ENCODE results near the gene LEKR1. TPM values are rescaled to one million over a fixed set of nuclear protein-coding genes. Genes with fewer than 3 reads are reported as not detected.
"Not testable (repeated sequence)": the region's sequence is repeated elsewhere in the genome, so short reads cannot be mapped to it uniquely, and the experiment has no call there.

The LEKR1 gene
- total RNA-seq, 1 donor from 2014 or later: under 0.01 TPM

- TF ChIP-seq CTCF (IDR thresholded peaks at IDR 0.05; ENCODE audit: insufficient read depth, low read length, severe bottlenecking): no peak
- H3K4me3 ChIP-seq (ENCODE audit: low read depth, low read length): peak overlapping the region; percentile 45
- no peak for FAIRE-seq
- peak; percentile 60 for DNase-seq (ENCODE audit: low read depth)
- H3K27me3 ChIP-seq (ENCODE audit: control insufficient read depth, insufficient read depth, low read length): no peaks in the 10 kb centered on the region
- H3K36me3 ChIP-seq (ENCODE audit: control insufficient read depth, insufficient read depth, low read length): no peaks in the 10 kb centered on the region
These were observed 8.4 kb upstream of the LEKR1 start for GRCh38 chr3:156817646-156818272.

DNA sequence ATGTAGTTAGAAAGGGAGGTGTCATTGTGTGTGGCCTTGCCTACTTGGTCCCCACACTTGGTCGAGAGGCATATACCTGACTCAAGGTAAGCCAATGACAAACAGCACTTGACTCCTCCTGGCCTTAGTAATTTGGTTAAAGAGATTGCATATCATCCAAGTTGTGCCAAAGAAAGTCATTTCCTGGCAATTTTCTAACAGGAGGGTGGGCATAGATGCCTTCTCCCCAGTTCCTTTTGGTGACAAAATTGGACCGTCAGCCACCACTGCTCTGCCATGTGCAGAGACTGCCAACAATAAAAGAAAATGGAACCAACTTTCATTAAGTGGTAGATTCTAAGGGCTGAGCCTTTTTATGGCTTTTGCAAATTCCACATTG, 7.9 kb upstream of the LEKR1 start:
- no peak for TF ChIP-seq CTCF (IDR thresholded peaks at IDR 0.05; ENCODE audit: insufficient read depth, low read length, severe bottlenecking)
- FAIRE-seq (no peak), DNase-seq (ENCODE audit: low read depth) (peak; percentile 59)
- H3K27me3 ChIP-seq (ENCODE audit: control insufficient read depth, insufficient read depth, low read length): no peaks in the 10 kb centered on the region
- no peak overlapping the region for H3K4me3 ChIP-seq (ENCODE audit: low read depth, low read length)
- no peaks in the 10 kb centered on the region for H3K36me3 ChIP-seq (ENCODE audit: control insufficient read depth, insufficient read depth, low read length)

GRCh38 chr3:156818890-156819289, 7.3 kb upstream of the LEKR1 start:
- DNase-seq (ENCODE audit: low read depth) (peak; percentile 96), FAIRE-seq (no peak)
- Histone ChIP-seq H3K4me3 (ENCODE audit: low read depth, low read length) (no peak overlapping the region), H3K36me3 (ENCODE audit: control insufficient read depth, insufficient read depth, low read length) (no peaks in the 10 kb centered on the region), H3K27me3 (ENCODE audit: control insufficient read depth, insufficient read depth, low read length) (no peaks in the 10 kb centered on the region)
- no peak for TF ChIP-seq CTCF (IDR thresholded peaks at IDR 0.05; ENCODE audit: insufficient read depth, low read length, severe bottlenecking)

- H3K4me3 ChIP-seq (ENCODE audit: low read depth, low read length): no peak overlapping the region
- no peak for DNase-seq (ENCODE audit: low read depth)
- no peaks in the 10 kb centered on the region for H3K36me3 ChIP-seq (ENCODE audit: control insufficient read depth, insufficient read depth, low read length)
- no peaks in the 10 kb centered on the region for H3K27me3 ChIP-seq (ENCODE audit: control insufficient read depth, insufficient read depth, low read length)
- no peak for FAIRE-seq
- TF ChIP-seq CTCF (IDR thresholded peaks at IDR 0.05; ENCODE audit: insufficient read depth, low read length, severe bottlenecking): no peak
These were observed 6.1 kb upstream of the LEKR1 start for GRCh38 chr3:156819842-156820691.

GRCh38 chr3:156820692-156821080, 5.5 kb upstream of the LEKR1 start:
- Histone ChIP-seq H3K4me3 (ENCODE audit: low read depth, low read length) (no peak overlapping the region), H3K36me3 (ENCODE audit: control insufficient read depth, insufficient read depth, low read length) (no peaks in the 10 kb centered on the region), H3K27me3 (ENCODE audit: control insufficient read depth, insufficient read depth, low read length) (no peaks in the 10 kb centered on the region)
- FAIRE-seq (no peak), DNase-seq (ENCODE audit: low read depth) (no peak)
- no peak for TF ChIP-seq CTCF (IDR thresholded peaks at IDR 0.05; ENCODE audit: insufficient read depth, low read length, severe bottlenecking)

DNA sequence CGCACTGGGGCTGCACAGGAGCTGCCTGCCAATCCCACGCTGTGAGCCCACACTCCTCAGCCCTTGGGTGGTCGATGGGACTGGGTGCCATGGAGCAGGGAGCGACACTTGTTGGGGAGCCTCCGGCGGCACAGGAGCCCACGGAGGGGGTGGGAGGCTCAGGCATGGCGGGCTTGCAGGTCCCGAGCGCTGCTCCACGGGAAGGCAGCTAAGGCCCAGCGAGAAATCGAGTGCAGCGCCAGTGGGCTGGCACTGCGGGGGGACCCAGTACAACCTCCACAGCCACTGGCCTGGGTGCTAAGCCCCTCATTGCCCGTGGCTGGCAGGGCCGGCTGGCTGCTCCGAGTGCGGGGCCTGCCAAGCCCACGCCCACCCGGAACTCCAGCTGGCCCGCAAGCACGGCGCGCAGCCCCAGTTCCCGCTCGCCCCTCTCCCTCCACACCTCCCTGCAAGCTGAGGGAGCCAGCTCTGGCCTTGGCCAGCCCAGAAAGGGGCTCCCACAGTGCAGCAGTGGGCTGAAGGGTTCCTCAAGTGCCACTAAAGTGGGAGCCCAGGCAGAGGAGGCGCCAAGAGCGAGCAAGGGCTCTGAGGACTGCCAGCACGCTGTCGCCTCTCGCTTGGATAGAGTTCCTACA, 3.4 kb upstream of the LEKR1 start:
- H3K36me3 ChIP-seq (ENCODE audit: control insufficient read depth, insufficient read depth, low read length); DNase-seq (ENCODE audit: low read depth); FAIRE-seq; H3K4me3 ChIP-seq (ENCODE audit: low read depth, low read length); H3K27me3 ChIP-seq (ENCODE audit: control insufficient read depth, insufficient read depth, low read length): not testable (repeated sequence)
